Hepatocyte (in vitro differentiated cells): ENCODE data around the gene CCDC137.

ENCODE experiments used
- CTCF ChIP-seq: fragments of 200-600 bp; sonication (generic); IDR thresholded peaks from 2 replicates; pipeline ENCODE4 v1.5.1; 2016; ENCODE audit warnings: antibody characterized with exemption, mild to moderate bottlenecking; ENCODE audit not compliant: poor library complexity
- EZH2 ChIP-seq: fragments of 200-600 bp; sonication (generic); IDR thresholded peaks from 2 replicates; pipeline ENCODE4 v1.6.1; 2016; ENCODE audit warnings: antibody characterized with exemption, mild to moderate bottlenecking, borderline replicate concordance
- EZH2phosphoT487 ChIP-seq: fragments of 200-600 bp; sonication (generic); IDR thresholded peaks from one replicate; pipeline ENCODE4 v1.6.1; 2018; ENCODE audit warnings: antibody characterized with exemption, mild to moderate bottlenecking, low read depth, moderate library complexity; ENCODE audit not compliant: unreplicated experiment, severe bottlenecking

- TF ChIP-seq CTCF: no peak
- no peak for TF ChIP-seq EZH2
- no peak for TF ChIP-seq EZH2phosphoT487
Observed at GRCh38 chr17:81641825-81642489, 24.6 kb upstream of the CCDC137 start.
